Activated T-cell treated with anti-CD3 and anti-CD28 coated beads for 1 hour (primary cell): ENCODE measurements around the gene ABCG5.

Experiments used
- DNase-seq: peaks from one replicate; pipeline ENCODE4 v3.0.0-alpha.2; 2020; ENCODE audit warnings: low read depth

The ABCG5 gene

DNA sequence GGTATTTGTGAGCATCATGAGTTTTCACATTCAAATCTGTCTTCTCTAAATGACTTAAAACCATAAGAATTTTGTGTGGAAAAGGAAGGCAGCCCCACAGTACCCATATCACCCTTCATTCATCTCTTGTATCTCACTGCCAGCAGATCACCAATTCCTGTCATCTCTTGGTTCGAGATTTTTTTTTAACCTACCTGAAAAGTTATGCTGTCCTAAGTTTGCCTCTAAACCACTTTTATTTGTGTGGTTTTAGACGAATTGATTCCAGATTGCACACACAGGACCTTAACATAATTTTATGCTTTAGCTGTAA lies 32.0 kb downstream of the ABCG5 start:
- no peak for DNase-seq

DNA sequence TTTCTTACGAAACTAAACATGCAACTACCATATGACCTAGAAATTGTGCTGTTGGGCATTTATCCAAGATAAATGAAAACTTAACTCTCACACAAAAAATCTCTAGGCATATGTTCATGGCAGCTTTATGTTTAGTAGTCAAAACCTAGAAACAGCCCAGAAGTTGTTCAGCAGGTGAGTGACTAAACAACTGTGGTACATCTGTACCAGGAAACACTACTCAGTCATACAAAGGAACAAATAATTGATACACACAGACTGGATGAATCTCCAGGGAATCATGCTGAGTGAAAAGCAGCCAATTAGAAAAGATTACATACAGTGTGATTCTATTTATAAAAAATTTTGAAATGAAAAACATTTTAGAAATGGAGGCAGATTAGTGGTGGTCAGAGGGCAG lies 35.5 kb downstream of the ABCG5 start:
- DNase-seq = no peak

DNA sequence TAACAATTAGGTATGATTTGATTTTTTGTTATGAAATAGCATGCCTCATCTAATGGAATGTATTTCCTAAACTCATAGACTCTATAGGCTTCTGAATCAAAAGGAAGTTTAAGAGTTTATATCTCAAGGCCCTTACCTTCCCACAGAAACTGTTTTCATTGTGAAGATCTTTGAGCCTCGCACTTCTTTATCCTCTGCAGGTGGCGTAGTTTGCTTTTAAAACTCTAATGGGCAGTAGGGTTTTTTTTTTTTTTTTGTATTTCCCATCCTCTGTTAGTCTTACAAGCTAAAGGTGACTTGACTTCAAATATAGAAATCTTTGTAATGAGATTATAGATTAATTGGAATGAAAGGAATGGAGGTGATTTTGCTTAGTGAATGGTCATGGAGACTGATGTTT lies 36.5 kb downstream of the ABCG5 start:
- no peak for DNase-seq

DNA sequence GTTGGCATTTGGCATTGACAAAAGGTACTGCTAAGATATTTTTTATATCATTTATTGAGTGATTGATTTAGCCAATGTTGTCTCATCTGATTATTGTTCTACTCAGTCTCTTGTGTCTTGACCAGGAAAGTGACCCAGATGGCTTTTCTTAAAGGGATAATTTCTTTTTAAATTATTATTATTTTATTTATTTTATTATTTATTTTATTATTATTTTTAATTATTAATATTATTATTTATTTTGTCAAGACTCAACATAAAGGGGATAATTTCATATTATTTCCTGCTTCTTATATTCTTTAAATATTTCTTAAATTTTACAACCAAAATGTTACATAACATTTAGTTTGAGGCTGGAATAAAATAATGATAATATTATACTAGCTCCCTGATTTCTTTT lies 37.7 kb downstream of the ABCG5 start:
- no peak for DNase-seq

DNA sequence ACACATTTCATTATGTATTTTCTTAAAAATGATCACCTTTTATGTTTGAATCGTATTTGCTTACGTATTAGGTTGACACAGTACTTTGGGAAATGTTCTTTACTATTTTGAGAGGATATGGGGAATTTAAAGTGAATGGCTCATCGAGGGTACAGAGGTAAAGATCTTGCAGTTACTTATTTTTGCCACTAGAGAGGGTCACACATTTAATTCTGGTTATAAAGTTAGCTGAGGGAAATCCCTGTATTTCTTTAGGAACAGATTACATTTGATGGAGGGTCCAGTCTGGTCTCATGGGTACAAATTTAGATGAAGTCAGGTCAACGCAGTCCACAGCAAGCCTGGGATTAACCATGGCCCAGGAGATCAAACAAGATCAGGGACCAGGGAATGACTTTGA lies 40.3 kb downstream of the ABCG5 start:
- no peak for DNase-seq

DNA sequence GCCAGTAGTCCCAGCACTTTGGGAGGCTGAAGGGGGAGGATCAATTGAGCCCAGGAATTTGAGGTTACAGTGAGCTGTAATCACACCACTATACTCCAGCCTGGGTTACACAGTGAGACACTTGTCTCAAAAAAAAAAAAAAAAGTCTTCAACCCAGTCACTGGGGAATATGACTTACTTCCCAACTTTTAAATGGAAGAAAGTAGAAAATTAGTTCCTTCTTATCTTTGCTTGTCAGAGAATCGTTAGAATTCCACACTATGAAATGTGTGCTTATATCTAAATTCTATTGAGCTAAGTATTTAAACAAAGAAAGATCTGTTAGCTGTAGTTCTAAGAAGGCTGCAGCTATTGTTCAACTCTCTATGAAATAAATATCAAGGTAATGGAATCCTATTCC lies 42.4 kb downstream of the ABCG5 start:
- no peak for DNase-seq

DNA sequence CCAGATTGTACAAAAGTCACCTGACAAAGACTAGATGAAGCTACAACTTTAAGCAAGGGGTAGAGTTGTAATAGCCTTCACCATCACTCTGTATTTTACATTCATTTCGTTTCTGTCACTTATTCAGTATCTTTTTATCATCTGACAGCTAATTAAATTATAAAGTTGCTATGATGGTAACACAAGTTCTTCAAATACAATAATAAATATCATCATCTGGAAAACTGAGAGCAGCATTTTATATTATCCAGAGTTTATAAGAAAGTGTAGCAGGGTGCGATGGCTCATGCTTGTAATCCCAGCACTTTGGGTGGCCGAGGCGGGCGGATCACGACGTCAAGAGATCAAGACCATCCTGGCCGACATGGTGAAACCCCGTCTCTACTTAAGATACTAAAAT lies 43.7 kb downstream of the ABCG5 start:
- DNase-seq = no peak

DNA sequence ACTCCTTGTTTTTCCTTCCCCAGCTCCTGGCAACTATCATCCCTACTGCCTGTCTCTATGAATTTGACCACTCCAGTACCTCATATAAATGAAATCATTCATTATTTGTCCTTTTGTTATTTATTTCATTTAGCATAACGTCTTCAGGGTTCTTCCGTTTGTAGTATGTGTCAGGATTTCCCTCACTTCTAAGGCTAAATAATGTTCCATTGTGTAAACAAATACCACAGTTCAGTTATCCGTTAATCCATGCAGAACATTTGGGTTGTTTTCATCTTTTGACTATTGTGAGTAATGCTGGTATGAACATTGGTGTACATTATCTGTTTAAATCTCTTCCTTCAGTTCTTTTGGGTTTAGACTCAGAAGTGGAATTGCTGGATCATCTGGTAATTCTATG lies 46.0 kb downstream of the ABCG5 start:
- DNase-seq = no peak

DNA sequence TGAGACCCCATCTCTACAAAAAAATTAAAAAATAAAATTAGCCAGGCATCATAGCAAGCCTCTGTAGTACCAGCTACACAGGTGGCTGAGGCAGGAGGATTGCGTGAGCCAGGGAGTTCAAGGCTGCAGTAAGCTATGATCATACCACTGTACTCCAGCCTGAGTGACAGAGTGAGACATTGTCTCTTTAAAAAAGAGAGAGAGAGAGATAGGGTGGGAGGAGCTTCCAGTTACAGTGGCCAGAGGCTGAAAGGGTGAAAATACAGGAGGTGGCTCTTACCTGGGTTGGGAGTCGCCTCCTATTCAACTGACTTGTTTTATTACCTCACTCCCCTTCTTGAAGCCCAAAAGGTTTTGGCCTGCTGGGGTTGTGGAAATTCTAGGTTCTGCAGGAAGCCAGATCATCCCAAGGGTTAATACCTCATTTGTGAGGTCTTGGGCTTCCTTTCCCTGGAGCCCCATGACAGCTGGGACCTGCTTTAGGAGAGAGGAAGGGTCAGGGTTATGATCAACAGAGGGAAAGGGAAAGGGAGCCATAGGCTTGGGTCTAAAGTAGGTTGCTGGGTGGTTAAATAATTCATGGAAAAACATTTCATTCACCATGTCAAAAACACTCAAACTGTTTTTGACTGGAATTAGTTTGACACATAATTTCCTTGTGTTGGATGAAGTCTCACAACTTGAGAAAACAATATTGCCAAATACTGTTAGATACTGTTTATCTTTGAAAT lies 47.4 kb downstream of the ABCG5 start:
- DNase-seq = no peak

DNA sequence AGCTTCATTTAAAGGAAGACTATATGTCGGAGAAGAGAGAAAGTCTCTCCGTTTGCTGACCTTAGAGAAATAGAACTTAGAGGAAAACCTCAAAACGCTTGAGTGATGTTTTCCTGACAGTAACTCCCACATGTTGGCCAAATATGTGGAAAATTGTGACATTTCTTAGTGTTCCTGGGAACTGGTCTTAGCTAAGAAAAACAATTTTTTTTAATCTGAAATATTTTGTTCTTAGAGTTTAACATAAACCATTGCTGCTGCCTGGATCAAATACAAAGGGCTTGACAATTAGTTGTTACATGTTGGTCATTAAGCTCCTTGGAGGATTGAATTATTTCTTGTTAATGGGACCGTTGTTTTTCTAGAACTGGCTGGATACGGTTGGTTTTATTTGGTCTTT lies 48.5 kb downstream of the ABCG5 start:
- no peak for DNase-seq

DNA sequence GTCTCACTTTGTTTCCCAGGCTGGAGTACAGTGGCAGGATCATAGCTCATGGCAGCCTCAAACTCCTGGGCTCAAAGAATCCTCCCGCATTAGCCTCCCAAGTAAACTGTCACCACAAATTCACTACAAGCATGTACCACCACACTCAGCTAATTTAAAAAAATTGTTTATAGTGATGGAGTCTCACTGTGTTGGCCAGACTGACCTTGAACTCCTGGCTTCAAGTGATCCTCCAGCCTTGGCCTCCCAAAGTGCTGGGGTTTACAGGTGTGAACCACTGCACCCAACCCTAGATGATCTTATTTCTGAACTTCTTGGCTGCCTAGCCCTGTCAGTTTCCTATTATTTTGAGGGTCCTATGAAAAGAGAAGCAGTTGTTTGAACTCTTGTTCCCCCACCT lies 50.0 kb downstream of the ABCG5 start:
- no peak for DNase-seq

DNA sequence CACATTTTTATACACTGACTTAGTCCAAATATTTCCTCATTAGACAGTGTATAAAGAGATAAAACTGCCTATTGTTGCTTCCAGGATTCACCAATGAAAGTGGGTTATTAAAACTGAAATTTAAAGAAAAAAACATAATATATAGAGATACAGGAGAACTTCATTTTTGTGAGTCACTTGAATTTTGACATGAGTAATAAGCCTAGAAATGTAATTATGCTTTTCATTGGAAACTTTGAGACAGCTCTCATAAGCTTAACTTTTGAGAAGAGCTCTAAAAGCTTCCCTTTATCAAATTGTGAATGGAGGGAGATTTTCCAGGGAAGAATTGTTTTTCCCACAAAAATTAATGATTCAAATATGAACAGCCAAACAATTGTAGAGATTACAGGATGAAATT lies 50.7 kb downstream of the ABCG5 start:
- DNase-seq = no peak

DNA sequence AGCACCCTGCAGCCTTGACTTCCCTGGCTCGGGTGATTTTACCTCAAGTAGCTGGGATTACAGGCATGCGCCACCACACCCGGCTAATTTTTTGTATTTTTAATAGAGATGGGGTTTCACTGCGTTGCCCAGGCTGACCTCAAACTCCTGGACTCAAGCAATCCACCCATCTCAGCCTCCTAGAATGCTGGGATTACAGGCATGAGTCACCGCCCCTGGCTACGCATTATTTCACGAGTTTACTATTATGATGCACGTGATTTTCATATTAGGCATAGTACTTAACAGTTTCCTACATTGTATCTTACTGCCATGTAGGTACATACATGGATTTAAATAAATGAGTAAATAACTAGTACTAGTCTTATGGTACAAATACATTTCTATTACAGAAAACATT lies 60.4 kb downstream of the ABCG5 start:
- no peak for DNase-seq

DNA sequence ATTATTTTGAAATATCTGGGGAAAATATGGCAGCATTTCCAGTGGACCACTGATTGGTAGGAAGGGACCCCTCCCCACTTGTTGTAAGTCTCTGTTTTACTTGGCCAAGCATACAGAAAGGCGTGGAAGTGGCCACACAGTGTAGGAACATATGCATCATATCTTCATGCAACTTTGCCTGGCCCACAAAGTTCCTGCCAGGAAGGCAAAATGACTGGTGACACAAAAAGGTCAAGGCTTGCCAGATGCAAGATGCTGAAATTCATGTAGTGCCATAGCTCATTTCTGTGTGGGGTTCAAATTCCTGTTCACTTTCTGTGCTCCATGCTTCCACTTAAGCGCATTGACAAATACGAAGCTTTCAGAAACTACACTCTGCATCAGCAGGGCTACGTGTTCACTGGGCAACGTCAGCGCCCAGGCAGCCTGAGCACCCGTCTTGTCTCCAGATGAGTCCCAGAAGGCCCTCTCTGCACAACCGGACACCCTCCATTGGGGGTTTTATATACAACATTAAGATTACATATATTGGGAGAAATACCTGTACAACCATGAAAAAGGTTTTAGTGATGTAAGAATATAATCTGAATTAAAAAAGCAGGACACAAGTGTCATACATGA lies 61.2 kb downstream of the ABCG5 start:
- no peak for DNase-seq

DNA sequence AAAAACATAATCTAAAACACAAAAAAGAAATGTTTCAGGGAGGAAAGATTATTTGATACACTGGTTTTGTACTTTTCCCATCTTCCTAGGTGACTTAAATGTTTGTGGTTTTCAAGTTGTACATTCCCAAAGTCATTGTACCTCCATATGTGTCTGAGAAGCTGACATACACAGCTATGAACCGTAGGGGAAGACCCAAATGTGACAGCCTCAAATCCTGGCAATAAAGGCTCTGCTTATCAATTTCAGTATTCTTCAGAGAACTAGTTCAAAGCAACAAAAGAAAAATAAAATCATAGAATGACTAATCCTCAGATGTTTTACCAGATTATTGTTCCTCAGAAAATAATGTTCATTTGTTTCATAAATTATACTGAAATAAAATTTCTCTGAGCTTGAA lies 62.3 kb downstream of the ABCG5 start:
- DNase-seq = no peak

DNA sequence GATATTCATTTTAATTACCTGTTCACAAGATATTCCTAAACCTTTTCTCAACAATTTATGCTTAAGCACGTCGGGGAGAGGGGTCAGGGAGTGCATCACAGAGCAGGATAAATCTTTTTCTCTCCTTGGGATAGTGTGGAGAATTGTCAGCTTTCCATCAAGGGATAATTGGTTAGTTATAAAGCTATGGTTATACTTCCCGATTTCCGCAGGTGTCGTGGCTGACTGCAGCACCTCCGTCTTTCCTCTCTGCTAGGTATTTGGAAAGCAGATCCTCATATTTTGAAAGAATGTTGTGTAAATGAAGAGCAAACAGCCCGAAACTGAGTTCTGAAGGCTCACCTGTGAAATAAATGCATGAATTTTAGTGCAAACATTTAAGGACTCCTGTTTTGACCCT lies 64.0 kb downstream of the ABCG5 start:
- no peak for DNase-seq

DNA sequence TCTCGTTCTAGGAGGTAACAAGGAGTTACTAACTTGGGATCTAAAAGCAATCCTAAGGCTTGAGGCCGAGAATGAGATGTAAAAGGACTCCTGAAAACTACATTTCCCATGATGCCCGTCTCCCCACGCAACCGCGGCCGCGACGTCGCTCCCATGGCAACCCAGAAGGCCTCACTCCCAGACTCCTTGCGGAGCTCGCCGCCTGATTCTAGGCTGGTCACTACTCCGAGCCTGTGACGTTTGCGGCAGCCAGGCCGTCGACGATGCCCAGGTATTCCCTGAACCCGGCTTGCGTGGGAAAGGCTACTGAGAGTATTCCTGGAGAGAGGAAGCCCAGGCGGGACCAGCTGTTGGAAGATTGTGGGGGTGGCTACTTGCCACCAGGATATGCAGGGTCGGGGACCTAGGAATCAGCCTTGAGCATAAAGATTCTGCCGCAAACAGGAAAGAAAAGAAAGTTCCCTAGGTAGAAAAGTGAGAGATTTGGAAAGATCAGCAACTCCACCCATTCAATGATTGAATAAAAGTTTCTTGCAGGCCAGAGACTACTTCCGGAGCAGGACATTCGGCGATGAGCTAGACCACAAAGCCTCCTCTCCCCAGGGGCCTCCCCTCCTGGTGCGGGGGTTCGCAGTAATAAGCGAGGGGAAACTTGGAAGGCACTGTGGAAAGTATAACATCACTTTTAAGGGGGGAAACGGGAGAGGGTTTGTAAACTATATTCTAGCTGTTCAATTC lies 64.6 kb downstream of the ABCG5 start, which contains the start of gene DYNC2LI1:
Gene DYNC2LI1 (plus strand): TSS at position 164 of the 738 bp plus-strand sequence. CDS start 100 bp downstream, at position 264.
- DNase-seq = peak; percentile 57

DNA sequence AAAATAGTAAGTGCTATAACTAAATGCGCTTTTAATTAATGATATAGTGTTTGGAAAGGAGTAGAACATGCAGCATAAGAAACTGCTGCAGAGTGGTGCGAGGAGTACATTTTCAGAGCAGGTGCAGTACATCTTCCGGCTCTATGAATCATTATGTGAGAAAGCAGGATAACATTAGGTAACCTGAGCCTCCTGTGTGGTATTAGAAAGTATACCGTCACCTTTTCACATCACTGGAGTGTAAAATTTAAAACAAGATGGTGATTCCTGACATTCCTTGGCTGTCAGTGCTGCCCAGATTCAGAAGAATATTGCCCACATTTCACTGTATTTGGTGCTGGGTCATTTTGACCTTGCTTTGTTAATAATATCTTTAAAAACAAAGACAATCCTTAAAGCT lies 72.6 kb downstream of the ABCG5 start:
- DNase-seq = no peak

DNA sequence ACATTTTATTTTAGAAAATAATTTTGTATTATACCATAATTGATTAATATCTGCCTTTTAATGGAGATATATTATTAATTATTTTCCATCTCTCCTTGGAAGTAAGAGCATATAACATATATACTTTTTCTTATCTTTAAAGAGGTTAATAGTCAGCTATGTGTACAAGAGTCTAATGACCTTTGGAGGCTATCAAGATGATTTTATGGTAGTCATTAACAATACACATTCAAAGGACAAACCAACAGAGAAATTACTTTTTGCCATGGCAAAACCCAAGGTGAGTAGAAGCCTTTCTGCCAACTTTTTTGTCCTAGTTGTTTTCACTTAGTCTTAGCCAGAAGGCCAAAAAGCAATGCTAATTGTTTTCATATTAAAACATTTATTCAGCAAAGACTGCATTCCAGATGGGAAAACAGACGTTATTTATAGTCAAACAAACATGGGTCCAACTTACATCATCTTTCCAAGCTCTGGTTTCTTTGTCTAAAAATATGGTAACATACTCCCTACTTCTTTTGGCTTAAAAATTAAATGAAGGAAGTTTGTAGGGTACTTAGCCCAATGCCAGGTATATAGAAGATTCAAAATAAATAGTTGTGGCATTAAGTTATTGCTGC lies 74.4 kb downstream of the ABCG5 start:
- DNase-seq = no peak

DNA sequence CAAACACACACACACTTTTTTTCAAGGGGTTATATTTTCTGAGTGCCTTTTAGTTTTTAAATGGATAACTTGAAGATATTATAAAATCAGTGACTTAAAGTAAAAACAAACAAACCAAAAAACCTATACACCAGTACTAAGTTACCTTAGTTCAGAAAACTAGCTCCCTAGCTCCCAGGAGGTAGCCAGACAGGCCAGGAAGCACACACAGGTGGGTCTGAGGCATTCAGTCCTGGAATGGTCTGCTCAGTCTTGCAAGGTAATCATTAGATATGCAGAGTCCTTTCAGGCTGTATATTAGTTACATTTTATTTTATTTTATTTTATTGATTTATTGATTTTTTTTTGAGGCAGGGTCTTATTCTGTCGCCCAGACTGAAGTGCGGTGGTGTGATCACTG lies 75.5 kb downstream of the ABCG5 start:
- no peak for DNase-seq
